T-helper 1 cell treated with Interleukin-12 subunit alpha and Interleukin-12 subunit beta and Interleukin-4 antibody, amounts not matched to agents 30 ng/mL and 1 ng/mL, for 36 hours (primary cell): ENCODE measurements around the gene ZNF441. TPM values are rescaled to one million over a fixed set of nuclear protein-coding genes. Genes with fewer than 3 reads are reported as not detected.
"Not testable (repeated sequence)": the region's sequence is repeated elsewhere in the genome, so short reads cannot be mapped to it uniquely, and the experiment has no call there.

Experiments
- intact Hi-C: fragments of 100-400 bp; cut with micrococcal nuclease; formaldehyde crosslinking; loops from one replicate; pipeline ENCODE4 v1.15.1; 2024
- total RNA-seq: library from RNA; stranded (reverse); gene quantifications from 2 replicates; pipeline ENCODE4 v1.2.3, GENCODE V29; 2022

ZNF441 gene
- 4.6 and 5.6 TPM in 2 replicates for total RNA-seq

- intact Hi-C loops = loop anchor here (1.0 kb wide), 3 partner anchors 28 to 47 kb away; partner anchors contain the start of genes ZNF440 and ZNF491
Measured at GRCh38 chr19:11766597-11767591, at the start of gene ZNF441. Gene ZNF441 (plus strand): TSS chr19:11767000. CDS start chr19:11767194, 194 bp downstream.

GRCh38 chr19:11721681-11722080 is 45.1 kb upstream of the ZNF441 start:
- intact Hi-C loops = no loop called here

- intact Hi-C loops = no loop called here
Measured at GRCh38 chr19:11722414-11722813, 44.4 kb upstream of the ZNF441 start.

GRCh38 chr19:11729586-11729985 is 37.2 kb upstream of the ZNF441 start:
- intact Hi-C loops = no loop called here

- intact Hi-C loops = no loop called here
Measured at GRCh38 chr19:11735375-11735774, 31.4 kb upstream of the ZNF441 start.

- intact Hi-C loops = no loop called here
Measured at GRCh38 chr19:11736696-11737095, 30.1 kb upstream of the ZNF441 start.

- intact Hi-C loops = loop anchor here (1.0 to 2.0 kb wide), 5 partner anchors 38 to 703 kb away; partner anchors contain the start of genes ZNF443, ZNF563 and ZNF627
Measured at GRCh38 chr19:11737964-11738745, 28.6 kb upstream of the ZNF441 start.

- intact Hi-C loops = loop anchor here (1.0 to 2.0 kb wide), 7 partner anchors 27 to 702 kb away; partner anchors contain the start of genes ZNF440, ZNF441, ZNF443 and ZNF563
Measured at GRCh38 chr19:11738746-11739620, 27.8 kb upstream of the ZNF441 start, which contains the start of gene ZNF823. Gene ZNF823 (minus strand): TSS chr19:11738946. CDS start chr19:11738819, 127 bp downstream.

- intact Hi-C loops = no loop called here
Measured at GRCh38 chr19:11745869-11746268, 20.9 kb upstream of the ZNF441 start.

- intact Hi-C loops = no loop called here
Measured at GRCh38 chr19:11747277-11747676, 19.5 kb upstream of the ZNF441 start.

GRCh38 chr19:11749751-11750150 is 17.0 kb upstream of the ZNF441 start:
- intact Hi-C loops = no loop called here

GRCh38 chr19:11752244-11752736 is 14.5 kb upstream of the ZNF441 start:
- intact Hi-C loops = no loop called here

GRCh38 chr19:11754663-11755062 is 12.1 kb upstream of the ZNF441 start:
- intact Hi-C loops = no loop called here

GRCh38 chr19:11756965-11757364 is 9.8 kb upstream of the ZNF441 start:
- intact Hi-C loops = no loop called here

GRCh38 chr19:11759805-11760204 is 7.0 kb upstream of the ZNF441 start:
- intact Hi-C loops = no loop called here

GRCh38 chr19:11763117-11763516 is 3.7 kb upstream of the ZNF441 start:
- intact Hi-C loops = no loop called here

- intact Hi-C loops = no loop called here
Measured at GRCh38 chr19:11763611-11764010, 3.2 kb upstream of the ZNF441 start.

GRCh38 chr19:11767633-11768133 is 883 bp downstream of the ZNF441 start:
- intact Hi-C loops = no loop called here

GRCh38 chr19:11769995-11770394 is 3.2 kb downstream of the ZNF441 start:
- intact Hi-C loops = no loop called here

- intact Hi-C loops = not testable (repeated sequence)
Measured at GRCh38 chr19:11771520-11771919, 4.7 kb downstream of the ZNF441 start.
